ENCODE measurements around the gene RRP12. TPM values are rescaled to one million over a fixed set of nuclear protein-coding genes. Genes with fewer than 3 reads are reported as not detected.

RRP12 gene
- total RNA-seq, 1 donor from 2014 or later = 6.1 TPM

GRCh38 chr10:97380516-97380915 lies 20.6 kb downstream of the RRP12 start:
- Histone ChIP-seq H3K79me2 (ENCODE audit: low read depth) (no peaks in the 10 kb centered on the region), H3K4me1 (no peaks in the 10 kb centered on the region), H3K9me3 (ENCODE audit: low read depth) (no peaks in the 10 kb centered on the region), H3K27me3 (no peaks in the 10 kb centered on the region), H3K9ac (no peak overlapping the region), H2AFZ (replicated peaks) (no peak overlapping the region), H3K36me3 (no peaks in the 10 kb centered on the region), H3F3A (ENCODE audit: low read depth) (no peaks in the 10 kb centered on the region), H3K27ac (no peak overlapping the region), H3K4me2 (no peak overlapping the region), H4K20me1 (ENCODE audit: low read depth) (no peaks in the 10 kb centered on the region), H3K4me3 (no peak overlapping the region)
- Mint-ChIP-seq H3K27me3 (ENCODE audit: insufficient read depth, low read depth) (peaks cover 3% of the 10 kb centered on the region), H3K9me3 (no peaks in the 10 kb centered on the region), H3K4me1 (no peaks in the 10 kb centered on the region), H3K36me3 (peaks cover 5% of the 10 kb centered on the region), H3K4me3 (no peak overlapping the region), H3K27ac (no peak overlapping the region)
- DNase-seq (ENCODE audit: low spot score) = no peak
- TF ChIP-seq, protein P1, sequence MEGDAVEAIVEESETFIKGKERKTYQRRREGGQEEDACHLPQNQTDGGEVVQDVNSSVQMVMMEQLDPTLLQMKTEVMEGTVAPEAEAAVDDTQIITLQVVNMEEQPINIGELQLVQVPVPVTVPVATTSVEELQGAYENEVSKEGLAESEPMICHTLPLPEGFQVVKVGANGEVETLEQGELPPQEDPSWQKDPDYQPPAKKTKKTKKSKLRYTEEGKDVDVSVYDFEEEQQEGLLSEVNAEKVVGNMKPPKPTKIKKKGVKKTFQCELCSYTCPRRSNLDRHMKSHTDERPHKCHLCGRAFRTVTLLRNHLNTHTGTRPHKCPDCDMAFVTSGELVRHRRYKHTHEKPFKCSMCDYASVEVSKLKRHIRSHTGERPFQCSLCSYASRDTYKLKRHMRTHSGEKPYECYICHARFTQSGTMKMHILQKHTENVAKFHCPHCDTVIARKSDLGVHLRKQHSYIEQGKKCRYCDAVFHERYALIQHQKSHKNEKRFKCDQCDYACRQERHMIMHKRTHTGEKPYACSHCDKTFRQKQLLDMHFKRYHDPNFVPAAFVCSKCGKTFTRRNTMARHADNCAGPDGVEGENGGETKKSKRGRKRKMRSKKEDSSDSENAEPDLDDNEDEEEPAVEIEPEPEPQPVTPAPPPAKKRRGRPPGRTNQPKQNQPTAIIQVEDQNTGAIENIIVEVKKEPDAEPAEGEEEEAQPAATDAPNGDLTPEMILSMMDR (IDR thresholded peaks at IDR 0.05) = no peak
- TF ChIP-seq EZH2phosphoT487 (IDR thresholded peaks at IDR 0.05) = no peak
- TF ChIP-seq EZH2 (IDR thresholded peaks at IDR 0.05) = no peak

DNA sequence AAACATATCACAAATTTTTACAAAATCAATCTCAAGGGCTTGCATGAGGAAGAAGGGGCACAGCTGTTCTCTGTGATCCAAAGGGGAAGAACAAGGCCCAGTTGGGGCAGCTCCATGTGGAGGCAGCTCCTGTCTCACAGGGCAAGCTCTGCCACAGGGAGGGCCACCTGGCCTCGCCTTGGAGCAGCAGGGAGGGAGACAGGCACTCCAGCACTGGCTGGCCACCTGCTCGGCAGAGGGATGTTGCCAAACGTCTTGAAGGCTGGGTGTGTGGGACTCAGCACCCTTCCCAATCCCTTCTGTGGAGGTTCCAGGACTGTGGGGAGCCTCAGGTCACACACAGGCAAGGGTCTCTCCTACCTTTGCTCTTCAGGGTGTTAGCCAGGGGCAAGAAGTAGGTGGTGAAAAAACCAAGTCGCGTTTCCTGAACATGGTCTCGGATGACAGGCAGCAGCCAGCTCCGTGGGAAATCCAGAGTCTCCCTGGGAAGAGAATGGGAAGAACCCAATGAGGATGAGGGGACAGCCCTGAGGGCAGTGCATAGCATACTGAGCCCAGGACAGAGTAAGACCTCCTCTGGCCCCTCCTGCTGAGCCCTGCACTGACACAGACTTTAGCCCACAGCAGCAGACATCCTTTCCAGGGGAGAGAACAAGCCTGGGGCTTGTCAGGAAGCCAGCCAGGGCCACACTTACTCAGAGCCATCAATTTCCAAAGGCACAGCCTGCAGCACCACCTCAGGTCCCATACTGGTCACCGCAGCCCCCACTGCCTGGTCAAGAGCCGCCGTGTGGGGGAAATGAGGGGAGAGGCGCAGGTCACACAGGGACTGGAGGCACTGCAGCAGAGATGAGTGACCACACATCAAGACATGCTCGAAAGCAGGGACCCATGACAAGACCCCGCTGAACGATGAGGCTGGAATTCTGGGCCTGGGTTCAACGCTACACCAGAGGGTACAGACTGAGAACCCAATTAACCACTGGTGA lies 21.9 kb downstream of the RRP12 start:
- Mint-ChIP-seq H3K4me3 (no peak overlapping the region), H3K9me3 (no peaks in the 10 kb centered on the region), H3K27me3 (ENCODE audit: insufficient read depth, low read depth) (peaks cover 2% of the 10 kb centered on the region), H3K27ac (no peak overlapping the region), H3K4me1 (no peaks in the 10 kb centered on the region), H3K36me3 (peaks cover 5% of the 10 kb centered on the region)
- H3K9ac ChIP-seq = no peak overlapping the region
- no peaks in the 10 kb centered on the region for H3K79me2 ChIP-seq (ENCODE audit: low read depth)
- no peaks in the 10 kb centered on the region for H3F3A ChIP-seq (ENCODE audit: low read depth)
- H3K27me3 ChIP-seq = no peaks in the 10 kb centered on the region
- no peak overlapping the region for H2AFZ ChIP-seq (replicated peaks)
- no peak for DNase-seq (ENCODE audit: low spot score)
- no peaks in the 10 kb centered on the region for H3K36me3 ChIP-seq
- no peak for TF ChIP-seq EZH2phosphoT487 (IDR thresholded peaks at IDR 0.05)
- no peak overlapping the region for H3K27ac ChIP-seq
- no peak overlapping the region for H3K4me2 ChIP-seq
- no peak overlapping the region for H3K4me3 ChIP-seq
- H3K4me1 ChIP-seq = no peaks in the 10 kb centered on the region
- no peaks in the 10 kb centered on the region for H4K20me1 ChIP-seq (ENCODE audit: low read depth)
- H3K9me3 ChIP-seq (ENCODE audit: low read depth) = no peaks in the 10 kb centered on the region

DNA sequence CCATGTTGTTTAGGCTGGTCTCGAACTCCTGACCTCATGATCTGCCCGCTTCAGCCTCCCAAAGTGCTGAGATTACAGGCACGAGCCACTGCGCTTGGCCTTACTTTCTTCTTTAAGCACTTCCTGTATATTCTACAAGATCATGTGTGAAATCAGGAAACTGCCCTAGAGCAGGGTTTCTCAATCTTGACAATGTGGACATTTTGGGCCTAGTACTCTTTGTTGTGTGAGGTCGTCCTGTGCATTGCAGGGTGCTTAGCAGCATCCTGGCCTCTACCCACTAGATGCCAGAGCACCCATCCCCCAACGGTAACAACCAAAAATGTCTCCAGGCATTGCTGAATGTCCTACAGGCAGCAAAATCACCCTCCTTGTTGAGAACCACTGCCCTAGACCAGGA lies 24.7 kb downstream of the RRP12 start:
- Mint-ChIP-seq H3K27ac (no peak overlapping the region), H3K4me3 (no peak overlapping the region), H3K9me3 (no peaks in the 10 kb centered on the region), H3K36me3 (peaks cover 10% of the 10 kb centered on the region), H3K27me3 (ENCODE audit: insufficient read depth, low read depth) (peaks cover 3% of the 10 kb centered on the region), H3K4me1 (no peaks in the 10 kb centered on the region)
- no peak for DNase-seq (ENCODE audit: low spot score)
- TF ChIP-seq EZH2 (IDR thresholded peaks at IDR 0.05) = no peak
- TF ChIP-seq, protein P1 (IDR thresholded peaks at IDR 0.05) = no peak
- no peak overlapping the region for H3K4me2 ChIP-seq
- H3K79me2 ChIP-seq (ENCODE audit: low read depth) = no peaks in the 10 kb centered on the region
- no peaks in the 10 kb centered on the region for H3F3A ChIP-seq (ENCODE audit: low read depth)
- no peaks in the 10 kb centered on the region for H3K27me3 ChIP-seq
- no peaks in the 10 kb centered on the region for H3K36me3 ChIP-seq
- no peaks in the 10 kb centered on the region for H3K4me1 ChIP-seq
- H3K4me3 ChIP-seq = no peak overlapping the region
- no peak overlapping the region for H3K9ac ChIP-seq
- H3K27ac ChIP-seq = no peak overlapping the region
- H4K20me1 ChIP-seq (ENCODE audit: low read depth) = no peaks in the 10 kb centered on the region
- H3K9me3 ChIP-seq (ENCODE audit: low read depth) = no peaks in the 10 kb centered on the region
- H2AFZ ChIP-seq (replicated peaks) = no peak overlapping the region

GRCh38 chr10:97373456-97373855 lies 27.7 kb downstream of the RRP12 start:
- no peak overlapping the region for H3K27ac Mint-ChIP-seq
- Histone ChIP-seq H3K4me2 (no peak overlapping the region), H3K36me3 (no peaks in the 10 kb centered on the region)

More at GRCh38 chr10:97373456-97373855, 27.7 kb downstream of the RRP12 start:
- Histone ChIP-seq H3K4me1 (no peaks in the 10 kb centered on the region), H2AFZ (replicated peaks) (no peak overlapping the region), H3K4me3 (no peak overlapping the region), H3K79me2 (ENCODE audit: low read depth) (no peaks in the 10 kb centered on the region), H3K27me3 (no peaks in the 10 kb centered on the region), H4K20me1 (ENCODE audit: low read depth) (no peaks in the 10 kb centered on the region), H3K27ac (no peak overlapping the region), H3K9ac (no peak overlapping the region), H3F3A (ENCODE audit: low read depth) (no peaks in the 10 kb centered on the region), H3K9me3 (ENCODE audit: low read depth) (no peaks in the 10 kb centered on the region)
- DNase-seq (ENCODE audit: low spot score) = no peak
- TF ChIP-seq, protein P1 (IDR thresholded peaks at IDR 0.05) = no peak
- TF ChIP-seq EZH2phosphoT487 (IDR thresholded peaks at IDR 0.05) (no peak), EZH2 (IDR thresholded peaks at IDR 0.05) (no peak)
- H3K27me3 Mint-ChIP-seq (ENCODE audit: insufficient read depth, low read depth) = peaks cover 2% of the 10 kb centered on the region
- H3K9me3 Mint-ChIP-seq = no peaks in the 10 kb centered on the region
- H3K36me3 Mint-ChIP-seq = peaks cover 10% of the 10 kb centered on the region
- no peak overlapping the region for H3K4me3 Mint-ChIP-seq
- H3K4me1 Mint-ChIP-seq = no peaks in the 10 kb centered on the region

Data from neural progenitor cell (in vitro differentiated cells).